HepG2 (cell line): ENCODE results near the gene NFATC2. TPM values are rescaled to one million over a fixed set of nuclear protein-coding genes. Genes with fewer than 3 reads are reported as not detected.

Source experiments
- ATAC-seq: fragments of 200-7000 bp; cut with Tn5 transposase; 3 replicates; pipeline ENCODE4 v1.9.1; 2020; ENCODE audit warnings: mild to moderate bottlenecking, moderate library complexity
- BruUV-seq: library from RNA; stranded (reverse); fragments of 400-500 nt; replicated peaks from 2 replicates; lab custom pipeline; 2021; lab: Mats Ljungman, UMichigan
- CTCF ChIA-PET: fragments of 300-600 bp; formaldehyde crosslinking; extraction: SDS; loops from one replicate; lab custom pipeline; 2021; ENCODE audit warnings: low total read pairs, inconsistent platforms, low intra/inter-chr PET ratio; lab: Yijun Ruan, JAX
- POLR2A ChIA-PET: fragments of 350-600 bp; sonication (Branson Sonifier 250); formaldehyde crosslinking; loops from one replicate; lab custom pipeline; 2020; ENCODE audit warnings: antibody characterized with exemption, inconsistent platforms; lab: Yijun Ruan, JAX
- DNase-seq: peaks from one replicate; pipeline ENCODE4 v3.0.0-alpha.2; 2015; ENCODE audit warnings: low spot score
- FAIRE-seq: peaks from 3 replicates; lab custom pipeline; 2011; peaks lifted over from hg19 to GRCh38; lab: Jason Lieb, UNC
- H2AFZ ChIP-seq: one replicate; pipeline ENCODE4 v1.6.1; 2011; ENCODE audit warnings: low read length, inconsistent platforms
- H3K27ac ChIP-seq: fragments of 300-600 bp; 3 replicates; pipeline ENCODE4 v1.8.0; 2011; ENCODE audit warnings: mixed run types, mild to moderate bottlenecking, mixed read lengths, low read length, inconsistent platforms; ENCODE audit not compliant: insufficient read depth; ENCODE audit errors: extremely low read length
- H3K27me3 ChIP-seq, 2 experiments: fragments of 200-600 bp in 1 of 2; 2 replicates in 1 of 2; 3 replicates in 1 of 2; pipeline versions ENCODE4 v1.6.0 to v1.8.0; 2011; ENCODE audit warnings: low read length in 2 of 2, mild to moderate bottlenecking in 2 of 2, moderate library complexity in 2 of 2, inconsistent platforms in 1 of 2; ENCODE audit not compliant: insufficient read depth in 2 of 2, control insufficient read depth in 1 of 2
- H3K36me3 ChIP-seq, 2 experiments: fragments of 200-600 bp in 1 of 2; replicated peaks in 1 of 2; 2 replicates in 1 of 2; 3 replicates in 1 of 2; pipeline versions ENCODE4 v1.5.1 to v1.8.0; 2011; ENCODE audit warnings: low read length in 2 of 2, inconsistent platforms in 1 of 2; ENCODE audit not compliant: insufficient read depth in 2 of 2, control insufficient read depth in 1 of 2
- H3K4me1 ChIP-seq: 2 replicates; pipeline ENCODE4 v1.5.1; 2012; ENCODE audit warnings: low read length, inconsistent platforms; ENCODE audit not compliant: insufficient read depth
- H3K4me2 ChIP-seq: 2 replicates; pipeline ENCODE4 v1.6.0; 2011; ENCODE audit warnings: low read depth, low read length, inconsistent platforms
- H3K4me3 ChIP-seq, 3 experiments: fragments of 200-600 bp in 1 of 3; sonication (generic), shearing (Covaris generic) in 1 of 3; replicated peaks in 1 of 3; 2 replicates each; pipeline ENCODE4 v1.5.1; 2011 to 2016; ENCODE audit warnings: low read length in 3 of 3, inconsistent platforms in 2 of 3, low read depth in 2 of 3, mild to moderate bottlenecking in 2 of 3, control low read depth in 1 of 3, mixed read lengths in 1 of 3; ENCODE audit not compliant: insufficient read depth in 1 of 3
- H3K79me2 ChIP-seq: one replicate; pipeline ENCODE4 v1.6.1; 2011; ENCODE audit warnings: low read length, inconsistent platforms; ENCODE audit not compliant: insufficient read depth
- H3K9ac ChIP-seq: 2 replicates; pipeline ENCODE4 v1.6.0; 2011; ENCODE audit warnings: mild to moderate bottlenecking, low read depth, low read length, inconsistent platforms; ENCODE audit not compliant: insufficient read depth
- H3K9me3 ChIP-seq: 2 replicates; pipeline ENCODE4 v1.5.1; 2012; ENCODE audit warnings: mild to moderate bottlenecking, low read length
- H4K20me1 ChIP-seq: 2 replicates; pipeline ENCODE4 v1.6.0; 2011; ENCODE audit warnings: inconsistent platforms, mild to moderate bottlenecking, low read length, moderate library complexity; ENCODE audit not compliant: insufficient read depth
- AKAP8 ChIP-seq: sonication (generic); formaldehyde crosslinking; IDR thresholded peaks from 2 replicates; pipeline ENCODE4 v1.5.1; 2020; ENCODE audit warnings: mild to moderate bottlenecking, missing genetic modification reagents
- ATM ChIP-seq: fragments of 450-650 bp; IDR thresholded peaks from 2 replicates; pipeline ENCODE4 v1.7.1; 2017; ENCODE audit warnings: mild to moderate bottlenecking, borderline replicate concordance
- GTF3A ChIP-seq: sonication (generic); formaldehyde crosslinking; conservative IDR thresholded peaks from 2 replicates; pipeline ENCODE4 v1.4.0; 2020; ENCODE audit warnings: mild to moderate bottlenecking, missing genetic modification reagents
- HMG20A ChIP-seq: IDR thresholded peaks from 2 replicates; pipeline ENCODE4 v1.6.1; 2016; ENCODE audit warnings: borderline replicate concordance
- NFYC ChIP-seq: IDR thresholded peaks from 2 replicates; pipeline ENCODE4 v1.6.1; 2016; ENCODE audit warnings: missing genetic modification reagents, missing compliant biosample characterization
- PRPF4 ChIP-seq: fragments of 200-400 bp; formaldehyde crosslinking; IDR thresholded peaks from 2 replicates; pipeline ENCODE4 v1.6.1; 2016; ENCODE audit warnings: low read length, low read depth; ENCODE audit not compliant: poor library complexity, severe bottlenecking
- TAF1 ChIP-seq: sonication (generic); formaldehyde crosslinking; IDR thresholded peaks from 2 replicates; pipeline ENCODE4 v1.4.0; 2020; ENCODE audit warnings: missing genetic modification reagents
- ZC3H13 ChIP-seq: sonication (generic); formaldehyde crosslinking; IDR thresholded peaks from 2 replicates; pipeline ENCODE4 v1.8.1; 2023; ENCODE audit warnings: mild to moderate bottlenecking, missing genetic modification reagents, moderate library complexity
- ZNF569 ChIP-seq: sonication (generic); formaldehyde crosslinking; IDR thresholded peaks from 2 replicates; pipeline ENCODE4 v1.5.0; 2020; ENCODE audit warnings: mild to moderate bottlenecking, missing genetic modification reagents, moderate library complexity, borderline replicate concordance
- WGBS: methylation state at CpG from one replicate; pipeline ENCODE4 v1.1.6; 2017; ENCODE audit warnings: low lambda C conversion rate; 5-methylcytosine and 5-hydroxymethylcytosine counted together
- in situ Hi-C: cut with HindIII; loops from 2 replicates; pipeline ENCODE4 v1.10.0; 2017; ENCODE audit warnings: low pct_unique_long_range_greater_than_20kb; ENCODE audit not compliant: extremely low pct_ligation_motif_present
- intact Hi-C: fragments of 100-400 bp; cut with micrococcal nuclease; formaldehyde crosslinking; loops from one replicate; pipeline ENCODE4 v1.10.0; 2022; ENCODE audit not compliant: unreplicated experiment
- polyA plus RNA-seq, 8 experiments: library from polyadenylated mRNA; depleted of rRNA in 3 of 8; stranded (reverse) in 7 of 8; unstranded in 1 of 8; fragments of >200 nt; fragmentation: Illumina TruSeq in 4 of 8; extraction: Trizol in 4 of 8; gene quantifications; 2 replicates each; pipeline versions ENCODE4 v1.2.1 to v1.2.3, GENCODE V29; 2011 to 2016; ENCODE audit warnings: low read depth in 4 of 8, missing spikeins in 1 of 8, mixed read lengths in 1 of 8; ENCODE audit not compliant: insufficient read depth in 1 of 8
- total RNA-seq, 5 experiments: library from RNA; depleted of rRNA; stranded (reverse); fragments of >200 nt; fragmentation: Illumina TruSeq; extraction: Trizol; gene quantifications; 2 replicates each; pipeline ENCODE4 v1.2.3, GENCODE V29; 2016; ENCODE audit warnings: low read depth in 1 of 5
- TF ChIP-seq, protein P1 (sequence below): IDR thresholded peaks from 2 replicates; pipeline ENCODE4 v1.6.1; 2016; ENCODE audit warnings: missing genetic modification reagents, missing compliant biosample characterization

The NFATC2 gene
- total and polyA plus RNA-seq, 2 of the 13 experiments (the other 11 are each of a cell fraction or from before 2014, with no cell fraction given), result 1.9 to 3.3 TPM

DNA sequence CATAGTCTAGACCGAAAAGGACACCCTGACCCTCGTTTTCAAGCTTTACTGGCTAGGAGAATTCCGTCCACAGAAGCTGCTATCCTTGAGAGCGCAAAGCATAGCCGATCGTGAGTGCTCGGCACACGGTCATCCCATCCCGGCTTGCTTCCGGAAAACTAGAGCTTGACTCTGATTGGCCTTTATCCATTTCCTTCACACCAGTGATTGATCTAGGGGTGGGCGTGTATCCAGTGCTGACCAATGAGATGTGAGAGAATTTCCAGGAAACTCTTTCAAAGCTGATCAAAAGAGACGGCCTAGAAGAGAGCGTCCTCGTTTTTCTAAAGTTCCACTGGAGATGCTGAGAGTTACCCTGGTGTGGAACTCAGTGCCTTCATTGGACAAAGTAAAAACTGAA lies 41.0 kb upstream of the NFATC2 start:
- Histone ChIP-seq H3K27me3 (peaks cover 0 to 33% of the 10 kb centered on the region in 2 experiments; a peak in 1 of 5 replicates), H3K4me1 (no peaks in the 10 kb centered on the region), H3K27ac (no peak overlapping the region), H3K4me2 (no peak overlapping the region), H2AFZ (no peak overlapping the region), H3K4me3 (no peak overlapping the region), H3K9ac (no peak overlapping the region), H3K79me2 (no peaks in the 10 kb centered on the region), H4K20me1 (no peaks in the 10 kb centered on the region), H3K36me3 (no peaks in the 10 kb centered on the region), H3K9me3 (no peaks in the 10 kb centered on the region)
- ChIA-PET POLR2A (no interaction called here), CTCF (no interaction called here)
- 61% methylated on average over 14 of the region's 14 CpGs for WGBS
- FAIRE-seq (no peak), DNase-seq (no peak), ATAC-seq (no peak)
- no TSS peak for BruUV-seq
- intact Hi-C loops (no loop called here), in situ Hi-C loops (loop anchor here (25.0 kb wide), 1 partner anchor 596 kb away; no protein-coding TSS in a partner anchor)
- TF ChIP-seq HMG20A (CRISPR knock-in tag), result no peak
- TF ChIP-seq, protein P1, sequence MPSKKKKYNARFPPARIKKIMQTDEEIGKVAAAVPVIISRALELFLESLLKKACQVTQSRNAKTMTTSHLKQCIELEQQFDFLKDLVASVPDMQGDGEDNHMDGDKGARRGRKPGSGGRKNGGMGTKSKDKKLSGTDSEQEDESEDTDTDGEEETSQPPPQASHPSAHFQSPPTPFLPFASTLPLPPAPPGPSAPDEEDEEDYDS, result no peak
- TF ChIP-seq GTF3A (CRISPR knock-in tag), result no peak
- TF ChIP-seq PRPF4, result no peak
- TF ChIP-seq TAF1 (CRISPR knock-in tag), result no peak
- no peak for TF ChIP-seq ZC3H13 (CRISPR knock-in tag)
- TF ChIP-seq ATM, result no peak
- no peak for TF ChIP-seq AKAP8 (CRISPR knock-in tag)
- no peak for TF ChIP-seq ZNF569 (CRISPR knock-in tag)

DNA sequence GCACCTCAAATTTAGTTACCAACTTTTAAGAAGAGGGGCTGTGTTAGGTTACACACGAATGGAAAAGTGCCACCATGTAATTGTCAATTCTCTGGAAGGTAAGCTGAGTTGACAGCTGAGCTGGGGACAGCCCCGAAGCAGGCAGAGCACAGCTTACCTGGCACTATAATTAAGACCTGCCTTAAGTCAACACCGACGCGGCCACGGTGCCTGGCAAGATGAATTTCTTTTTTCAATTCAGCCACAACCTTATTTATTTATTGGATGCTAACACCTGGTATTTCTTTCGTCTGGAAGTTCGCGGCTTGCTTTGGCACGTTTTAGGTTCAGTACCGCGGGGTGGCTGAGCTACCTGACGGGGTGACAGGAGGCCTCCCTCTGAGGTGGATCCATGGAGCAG lies 40.6 kb upstream of the NFATC2 start:
- CTCF ChIA-PET, result no interaction called here
- H3K27me3 ChIP-seq, result peaks cover 0 to 33% of the 10 kb centered on the region in 2 experiments; a peak in 1 of 5 replicates
- POLR2A ChIA-PET, result no interaction called here
- ATAC-seq (no peak), FAIRE-seq (no peak), DNase-seq (no peak)
- H3K4me1 ChIP-seq, result no peaks in the 10 kb centered on the region
- no peaks in the 10 kb centered on the region for H3K36me3 ChIP-seq
- H3K9ac ChIP-seq, result no peak overlapping the region
- in situ Hi-C loops, result loop anchor here (25.0 kb wide), 1 partner anchor 596 kb away; no protein-coding TSS in a partner anchor
- no peak overlapping the region for H3K4me3 ChIP-seq
- BruUV-seq, result no TSS peak
- TF ChIP-seq NFYC (CRISPR knock-in tag), result no peak
- H3K27ac ChIP-seq, result no peak overlapping the region
- H2AFZ ChIP-seq, result no peak overlapping the region
- H4K20me1 ChIP-seq, result no peaks in the 10 kb centered on the region
- H3K79me2 ChIP-seq, result no peaks in the 10 kb centered on the region
- H3K4me2 ChIP-seq, result no peak overlapping the region
- WGBS, result 67% methylated on average over 13 of the region's 13 CpGs
- H3K9me3 ChIP-seq, result no peaks in the 10 kb centered on the region
- intact Hi-C loops, result no loop called here
